A549 treated with RU486 at 1 μM for 4 hours (cell line): Measurements from ENCODE around the gene ZNF282. TPM values are rescaled to one million over a fixed set of nuclear protein-coding genes. Genes with fewer than 3 reads are reported as not detected.

Source experiments
- total RNA-seq: library from RNA; stranded (reverse); fragments of 200-300 nt; extraction: Qiagen RNA extraction; gene quantifications from 5 replicates; pipeline ENCODE4 v1.2.3, GENCODE V29; 2022; ENCODE audit warnings: low read depth

The ZNF282 gene
- total RNA-seq: 20.9 to 26.4 TPM (median 25.3 TPM) in 5 replicates

GRCh38 chr7:149195180-149196150 is at the start of gene ZNF282:
Gene ZNF282, plus strand, starts transcription at chr7:149195546. Its CDS starts 44 bp downstream, at chr7:149195590.

GRCh38 chr7:149147072-149147751 is 48.1 kb upstream of the ZNF282 start, which contains the start of gene ZNF398:
Gene ZNF398, plus strand, starts transcription at chr7:149147453. Its CDS starts 290 bp downstream, at chr7:149147743.

GRCh38 chr7:149239345-149240143 is 44.2 kb downstream of the ZNF282 start, which contains the start of gene ZNF212:
Gene ZNF212, plus strand, starts transcription at chr7:149239651. Its CDS starts 128 bp downstream, at chr7:149239779.

GRCh38 chr7:149261829-149262617 is 66.7 kb downstream of the ZNF282 start, which contains the start of gene ZNF783:
Gene ZNF783, plus strand, starts transcription at chr7:149262196. Its CDS starts 138 bp downstream, at chr7:149262334.

Other genes with a start within 250 kb of the ZNF282 start
- 174 to 189 TPM (median 181 TPM) in 5 replicates for gene PDIA4, start 167.0 kb upstream of the ZNF282 start, total RNA-seq
- 5.3 to 6.8 TPM (median 6.5 TPM) in 5 replicates for gene ZNF786, start 104.8 kb upstream of the ZNF282 start, total RNA-seq
- 1.1 to 2.4 TPM (median 1.4 TPM) in 5 replicates for gene ZNF425, start 69.2 kb upstream of the ZNF282 start, total RNA-seq
- 7.4 to 10.1 TPM (median 8.9 TPM) in 5 replicates for gene ZNF398, start 48.1 kb upstream of the ZNF282 start, total RNA-seq
- gene ZNF212, start 44.1 kb downstream of the ZNF282 start, total RNA-seq: 11.8 to 12.8 TPM (median 12.4 TPM) in 5 replicates
- gene ZNF783, start 66.7 kb downstream of the ZNF282 start, total RNA-seq: 5.1 to 6.8 TPM (median 5.8 TPM) in 5 replicates